Brain microvascular endothelial cell (primary cell): ENCODE measurements around the gene NT5C1B.

Experiments
- DNase-seq: peaks from one replicate; pipeline ENCODE4 v3.0.0-alpha.2; 2020
- H3K27ac ChIP-seq: fragments of 250-450 bp; sonication (Bioruptor Pico); 2 replicates; pipeline ENCODE4 v1.5.1; 2020; ENCODE audit warnings: mild to moderate bottlenecking, moderate library complexity
- H3K27me3 ChIP-seq: fragments of 250-450 bp; sonication (Bioruptor Pico); replicated peaks from 2 replicates; pipeline ENCODE4 v1.5.1; 2020; ENCODE audit warnings: mild to moderate bottlenecking
- H3K36me3 ChIP-seq: fragments of 250-450 bp; sonication (Bioruptor Pico); replicated peaks from 2 replicates; pipeline ENCODE4 v1.5.1; 2020; ENCODE audit warnings: mild to moderate bottlenecking
- H3K4me3 ChIP-seq: 2 replicates; pipeline ENCODE4 v1.5.1; 2011; ENCODE audit warnings: low read depth, mild to moderate bottlenecking, control low read depth, low read length, moderate library complexity
- in situ Hi-C: cut with HindIII; loops from 2 replicates; pipeline ENCODE4 v1.10.0; 2017; ENCODE audit warnings: low sequenced_read_pairs, low pct_ligation_motif_present
- TF ChIP-seq, protein P1 (sequence below): IDR thresholded peaks from 2 replicates; pipeline ENCODE4 v1.5.1; 2011; ENCODE audit warnings: low read depth, mild to moderate bottlenecking, moderate library complexity, low read length, control low read depth, inconsistent platforms; ENCODE audit errors: missing control alignments

NT5C1B gene

GRCh38 chr2:18580606-18581005 lies 8.8 kb downstream of the NT5C1B start:
- no peaks in the 10 kb centered on the region for H3K36me3 ChIP-seq
- TF ChIP-seq, protein P1, sequence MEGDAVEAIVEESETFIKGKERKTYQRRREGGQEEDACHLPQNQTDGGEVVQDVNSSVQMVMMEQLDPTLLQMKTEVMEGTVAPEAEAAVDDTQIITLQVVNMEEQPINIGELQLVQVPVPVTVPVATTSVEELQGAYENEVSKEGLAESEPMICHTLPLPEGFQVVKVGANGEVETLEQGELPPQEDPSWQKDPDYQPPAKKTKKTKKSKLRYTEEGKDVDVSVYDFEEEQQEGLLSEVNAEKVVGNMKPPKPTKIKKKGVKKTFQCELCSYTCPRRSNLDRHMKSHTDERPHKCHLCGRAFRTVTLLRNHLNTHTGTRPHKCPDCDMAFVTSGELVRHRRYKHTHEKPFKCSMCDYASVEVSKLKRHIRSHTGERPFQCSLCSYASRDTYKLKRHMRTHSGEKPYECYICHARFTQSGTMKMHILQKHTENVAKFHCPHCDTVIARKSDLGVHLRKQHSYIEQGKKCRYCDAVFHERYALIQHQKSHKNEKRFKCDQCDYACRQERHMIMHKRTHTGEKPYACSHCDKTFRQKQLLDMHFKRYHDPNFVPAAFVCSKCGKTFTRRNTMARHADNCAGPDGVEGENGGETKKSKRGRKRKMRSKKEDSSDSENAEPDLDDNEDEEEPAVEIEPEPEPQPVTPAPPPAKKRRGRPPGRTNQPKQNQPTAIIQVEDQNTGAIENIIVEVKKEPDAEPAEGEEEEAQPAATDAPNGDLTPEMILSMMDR: no peak
- H3K27me3 ChIP-seq: no peaks in the 10 kb centered on the region
- no peak for DNase-seq
- in situ Hi-C loops: no loop called here
- H3K4me3 ChIP-seq: no peak overlapping the region
- no peak overlapping the region for H3K27ac ChIP-seq

DNA sequence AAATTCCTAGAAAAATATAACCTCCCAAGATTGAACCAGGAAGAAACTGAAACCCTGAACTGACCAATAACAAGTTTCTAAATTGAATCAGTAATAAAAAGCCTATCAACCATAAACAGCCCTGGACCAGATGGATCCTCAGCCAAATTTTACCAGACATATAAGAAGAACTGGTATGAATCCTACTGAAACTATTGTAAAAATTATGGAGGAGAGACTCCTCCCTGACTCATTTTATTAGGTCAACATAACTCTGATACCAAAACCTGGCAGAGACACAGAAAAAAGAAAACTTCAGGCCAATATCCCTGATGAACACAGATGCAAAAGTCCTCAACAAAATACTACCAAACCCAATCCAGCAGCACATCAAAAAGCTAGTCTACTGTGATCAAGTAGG lies 11.3 kb downstream of the NT5C1B start:
- peak; percentile 16 for DNase-seq
- TF ChIP-seq, protein P1: no peak
- no peak overlapping the region for H3K4me3 ChIP-seq
- H3K36me3 ChIP-seq: no peaks in the 10 kb centered on the region
- no peak overlapping the region for H3K27ac ChIP-seq
- H3K27me3 ChIP-seq: no peaks in the 10 kb centered on the region
- in situ Hi-C loops: no loop called here

DNA sequence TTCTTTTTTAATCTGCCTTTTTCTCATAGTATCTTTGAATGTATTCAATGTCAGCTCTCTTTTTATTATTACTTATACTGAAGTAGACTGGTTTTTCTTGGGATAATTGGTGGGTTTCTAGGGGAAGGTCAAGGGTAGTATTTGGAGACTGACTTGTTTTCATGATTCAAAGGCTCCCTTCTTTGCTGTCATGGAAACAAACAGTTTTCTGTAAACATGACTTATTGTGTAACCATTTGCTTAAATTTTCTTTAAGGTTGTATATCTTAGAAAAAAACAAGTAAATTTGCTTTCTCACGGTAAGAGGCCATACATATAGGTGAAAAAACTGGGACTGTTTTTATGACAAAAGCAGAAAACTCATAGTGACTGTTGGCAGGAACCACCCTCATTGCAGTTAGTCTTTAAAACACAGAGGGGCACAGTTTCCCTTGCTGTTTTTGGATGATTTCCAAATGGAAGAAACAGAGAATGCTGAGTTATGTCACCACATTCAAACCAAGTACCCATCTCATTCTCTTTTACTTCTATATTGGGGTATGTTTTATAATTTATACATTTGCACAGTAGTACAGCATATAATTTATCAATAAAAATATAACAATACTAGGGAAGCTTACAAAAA lies 23.1 kb downstream of the NT5C1B start:
- DNase-seq: no peak
- Histone ChIP-seq H3K36me3 (peaks cover 4% of the 10 kb centered on the region), H3K27ac (no peak overlapping the region), H3K4me3 (no peak overlapping the region), H3K27me3 (no peaks in the 10 kb centered on the region)
- in situ Hi-C loops: no loop called here
- TF ChIP-seq, protein P1: no peak

GRCh38 chr2:18560797-18561085 lies 28.6 kb downstream of the NT5C1B start:
- no peaks in the 10 kb centered on the region for H3K27me3 ChIP-seq
- in situ Hi-C loops: no loop called here
- H3K4me3 ChIP-seq: peak overlapping the region; percentile 74
- TF ChIP-seq, protein P1: no peak
- peaks cover 4% of the 10 kb centered on the region for H3K36me3 ChIP-seq
- no peak for DNase-seq
- H3K27ac ChIP-seq: peak overlapping the region; percentile 80

- Histone ChIP-seq H3K27me3 (no peaks in the 10 kb centered on the region), H3K27ac (peak within 1 kb of the TSS; percentile 80), H3K4me3 (peak within 1 kb of the TSS; percentile 74), H3K36me3 (peaks cover 8% of the 10 kb centered on the region)
- in situ Hi-C loops: no loop called here
- DNase-seq: peak; percentile 91
- TF ChIP-seq, protein P1: no peak
Measured at GRCh38 chr2:18560031-18560796, 29.2 kb downstream of the NT5C1B start, which contains the start of gene RDH14. Gene RDH14, minus strand, starts transcription at chr2:18560653. Its CDS starts 81 bp downstream, at chr2:18560572.

DNA sequence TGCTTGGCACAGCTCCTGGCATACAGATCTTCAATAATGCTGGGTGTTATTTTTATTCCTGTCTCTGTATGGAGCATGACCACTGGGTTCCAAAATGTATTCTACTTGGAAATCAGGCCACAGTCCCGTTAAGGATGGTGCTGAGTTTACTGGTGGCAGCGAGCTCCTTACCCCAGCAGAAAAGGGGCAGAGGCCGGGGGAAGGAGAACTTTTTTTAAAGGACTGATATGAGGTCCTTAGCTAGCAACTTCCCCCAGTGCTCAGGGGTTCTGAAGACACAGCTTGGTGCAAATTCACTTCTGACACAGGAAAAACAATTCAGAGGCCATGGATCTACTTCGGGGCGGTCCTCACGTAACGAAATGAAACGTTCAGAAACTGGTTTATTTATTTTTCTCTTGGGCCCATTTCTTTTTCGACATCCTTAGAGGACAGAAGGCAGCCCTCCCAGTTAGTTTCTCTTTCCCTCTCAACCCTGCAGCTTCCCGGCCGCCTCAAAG lies 29.8 kb downstream of the NT5C1B start:
- Histone ChIP-seq H3K27me3 (no peaks in the 10 kb centered on the region), H3K4me3 (peak overlapping the region; percentile 74), H3K36me3 (peaks cover 12% of the 10 kb centered on the region), H3K27ac (peak overlapping the region; percentile 80)
- no peak for DNase-seq
- in situ Hi-C loops: no loop called here
- TF ChIP-seq, protein P1: no peak
